ENCODE results near the gene GBP3. TPM values are rescaled to one million over a fixed set of nuclear protein-coding genes. Genes with fewer than 3 reads are reported as not detected.
A peak's percentile ranks its signal among the peaks of the same experiment; 100 is the strongest.
"Not testable (repeated sequence)": the region's sequence is repeated elsewhere in the genome, so short reads cannot be mapped to it uniquely, and the experiment has no call there.

GBP3 gene
- total RNA-seq, 2 donors from 2014 or later, result not detected

GRCh38 chr1:89005286-89006151, 17.1 kb downstream of the GBP3 start:
- no peak for TF ChIP-seq CTCF (conservative IDR thresholded peaks at IDR 0.05)

GRCh38 chr1:89002176-89002575, 20.5 kb downstream of the GBP3 start:
- H3K4me3 Mint-ChIP-seq; H3K27ac ChIP-seq (ENCODE audit: low read depth, low read length); H3K27ac Mint-ChIP-seq; DNase-seq; H3K27me3 Mint-ChIP-seq (ENCODE audit: insufficient read depth); H3K27me3 ChIP-seq (ENCODE audit: control insufficient read depth, insufficient read depth, low read length, poor library complexity, severe bottlenecking); H3K4me1 ChIP-seq (ENCODE audit: control insufficient read depth, insufficient read depth, low read length); H3K36me3 ChIP-seq (ENCODE audit: control insufficient read depth, insufficient read depth, low read length); H3K9ac ChIP-seq (ENCODE audit: extremely low read depth, low read length, poor library complexity, severe bottlenecking); H3K36me3 Mint-ChIP-seq (ENCODE audit: low read depth); H3K4me3 ChIP-seq (ENCODE audit: low read length): not testable (repeated sequence)
- Mint-ChIP-seq H3K4me1 (peaks cover 18% of the 10 kb centered on the region), H3K9me3 (peaks cover 13% of the 10 kb centered on the region)
- H3K9me3 ChIP-seq (ENCODE audit: control insufficient read depth, low read length), result peaks cover 21% of the 10 kb centered on the region

More at GRCh38 chr1:89005286-89006151, 17.1 kb downstream of the GBP3 start:
- H3K4me3 ChIP-seq (ENCODE audit: low read length), result no peak overlapping the region
- H3K36me3 ChIP-seq (ENCODE audit: control insufficient read depth, insufficient read depth, low read length), result no peaks in the 10 kb centered on the region
- Mint-ChIP-seq H3K4me1 (peaks cover 13% of the 10 kb centered on the region), H3K9me3 (peaks cover 13% of the 10 kb centered on the region), H3K27ac (peak overlapping the region; percentile 58), H3K27me3 (ENCODE audit: insufficient read depth) (no peaks in the 10 kb centered on the region), H3K36me3 (ENCODE audit: low read depth) (peaks cover 2% of the 10 kb centered on the region), H3K4me3 (no peak overlapping the region)
- H3K27ac ChIP-seq (ENCODE audit: low read depth, low read length), result no peak overlapping the region
- H3K27me3 ChIP-seq (ENCODE audit: control insufficient read depth, insufficient read depth, low read length, poor library complexity, severe bottlenecking), result no peaks in the 10 kb centered on the region
- H3K9ac ChIP-seq (ENCODE audit: extremely low read depth, low read length, poor library complexity, severe bottlenecking), result no peak overlapping the region
- no peak for DNase-seq
- peaks cover 21% of the 10 kb centered on the region for H3K9me3 ChIP-seq (ENCODE audit: control insufficient read depth, low read length)
- H3K4me1 ChIP-seq (ENCODE audit: control insufficient read depth, insufficient read depth, low read length), result peaks cover 5% of the 10 kb centered on the region
- 90 to 93% methylated on average over 4 to 9 of the region's 9 CpGs for WGBS, 2 experiments (ENCODE audit: insufficient coverage in 1 of 2, insufficient read length in 1 of 2)

GRCh38 chr1:89001510-89001909, 21.2 kb downstream of the GBP3 start:
- no peak for DNase-seq
- H3K27ac Mint-ChIP-seq, result no peak overlapping the region
- Histone ChIP-seq H3K4me3 (ENCODE audit: low read length) (no peak overlapping the region), H3K36me3 (ENCODE audit: control insufficient read depth, insufficient read depth, low read length) (no peaks in the 10 kb centered on the region), H3K9ac (ENCODE audit: extremely low read depth, low read length, poor library complexity, severe bottlenecking) (no peak overlapping the region), H3K9me3 (ENCODE audit: control insufficient read depth, low read length) (peaks cover 21% of the 10 kb centered on the region), H3K27ac (ENCODE audit: low read depth, low read length) (no peak overlapping the region), H3K4me1 (ENCODE audit: control insufficient read depth, insufficient read depth, low read length) (peaks cover 5% of the 10 kb centered on the region), H3K27me3 (ENCODE audit: control insufficient read depth, insufficient read depth, low read length, poor library complexity, severe bottlenecking) (no peaks in the 10 kb centered on the region)
- TF ChIP-seq CTCF (conservative IDR thresholded peaks at IDR 0.05), result no peak
- H3K4me1 Mint-ChIP-seq, result peaks cover 18% of the 10 kb centered on the region
- H3K9me3 Mint-ChIP-seq, result peaks cover 13% of the 10 kb centered on the region
- H3K4me3 Mint-ChIP-seq, result no peak overlapping the region
- H3K36me3 Mint-ChIP-seq (ENCODE audit: low read depth), result peaks cover 2% of the 10 kb centered on the region
- no peaks in the 10 kb centered on the region for H3K27me3 Mint-ChIP-seq (ENCODE audit: insufficient read depth)

Measured in endodermal cell (in vitro differentiated cells).